HG03558 (cell line): ENCODE measurements around the gene STK39.

Experiments
- ATAC-seq: cut with Tn5 transposase; IDR thresholded peaks from one replicate; pipeline ENCODE4 v1.9.1; 2021; ENCODE audit warnings: moderate number of reproducible peaks; ENCODE audit not compliant: unreplicated experiment; ENCODE audit errors: extremely low read depth

The STK39 gene

GRCh38 chr2:168060986-168061750 is 186.2 kb downstream of the STK39 start:
- no peak for ATAC-seq

DNA sequence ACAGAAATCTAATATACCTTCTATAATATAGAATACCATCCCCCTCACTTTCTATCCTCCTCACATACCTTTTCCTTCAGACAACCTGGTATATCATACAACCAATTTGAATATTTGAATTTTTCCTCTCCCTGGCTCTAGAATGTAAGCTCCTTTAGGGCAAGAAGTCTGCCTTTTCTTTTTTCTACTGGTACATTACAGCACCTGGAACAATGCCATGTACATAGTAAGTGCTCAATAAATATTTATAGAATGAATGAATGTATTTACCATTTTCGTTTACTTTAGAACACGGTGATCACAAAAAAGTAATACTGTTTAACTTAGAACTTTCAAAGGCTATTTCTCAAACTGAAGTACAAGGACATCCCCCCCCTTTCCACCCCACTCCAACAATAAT is 187.6 kb downstream of the STK39 start:
- ATAC-seq: no peak

- ATAC-seq: no peak
These were observed 188.7 kb downstream of the STK39 start for GRCh38 chr2:168058675-168059074.

DNA sequence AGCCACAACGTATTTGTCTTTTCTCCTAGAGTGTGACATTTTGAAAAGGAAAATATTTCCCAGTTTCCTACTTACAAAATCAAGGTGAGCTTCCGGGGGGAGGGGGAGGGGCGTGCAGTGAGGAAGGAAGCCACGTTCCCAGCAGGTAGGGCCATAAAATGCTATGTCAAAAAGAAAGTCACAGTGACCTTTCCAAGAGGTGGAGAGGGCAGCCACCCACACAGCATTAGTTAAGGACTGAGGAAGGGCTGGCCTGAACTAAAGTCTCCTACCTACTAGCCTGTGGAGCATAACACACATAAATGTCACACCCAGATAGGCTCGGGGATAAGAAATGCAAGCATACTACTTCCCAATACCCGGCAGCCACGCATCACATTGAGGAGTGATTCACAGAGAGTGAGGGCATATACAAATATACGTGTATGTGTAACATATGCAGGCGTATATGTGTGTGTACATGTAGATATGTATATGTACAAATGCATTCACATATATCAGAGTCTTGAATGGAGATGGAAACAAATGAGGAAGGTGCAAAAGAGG is 191.1 kb downstream of the STK39 start:
- no peak for ATAC-seq

GRCh38 chr2:168054657-168055056 is 192.7 kb downstream of the STK39 start:
- ATAC-seq: no peak

- ATAC-seq: no peak
These were observed 193.7 kb downstream of the STK39 start for GRCh38 chr2:168053676-168054075.

GRCh38 chr2:168052773-168053172 is 194.6 kb downstream of the STK39 start:
- no peak for ATAC-seq

- ATAC-seq: no peak
These were observed 197.0 kb downstream of the STK39 start for GRCh38 chr2:168050377-168050776.

GRCh38 chr2:168049609-168050008 is 197.8 kb downstream of the STK39 start:
- ATAC-seq: no peak

DNA sequence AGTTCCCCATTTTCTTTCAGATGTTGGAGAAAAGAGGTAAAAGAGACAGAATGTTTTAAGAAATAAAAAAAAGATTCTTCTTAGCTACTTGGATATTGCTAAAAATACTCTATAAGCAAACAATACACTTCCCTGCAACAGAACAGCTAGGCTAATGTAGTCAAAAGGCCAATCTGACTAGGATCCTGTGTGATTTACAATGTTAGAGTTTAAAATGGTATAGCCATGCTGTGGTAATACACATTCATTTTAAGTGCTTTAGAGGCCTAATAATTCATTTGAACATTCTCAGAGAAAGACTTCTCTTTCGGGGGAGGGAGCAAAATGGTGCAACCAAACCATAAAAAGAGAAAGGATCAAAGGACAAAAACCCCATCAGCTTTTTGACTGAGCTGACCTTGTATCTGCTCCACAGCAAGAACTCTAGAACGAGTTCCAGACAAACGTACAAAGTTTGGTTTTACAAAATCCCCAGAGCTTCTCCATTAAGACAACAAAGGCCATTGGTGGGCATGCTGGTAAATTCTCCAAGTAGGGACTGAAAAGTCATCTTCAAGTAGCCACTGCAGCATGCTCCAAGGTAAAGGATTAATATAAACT is 200.2 kb downstream of the STK39 start:
- no peak for ATAC-seq

GRCh38 chr2:168044579-168044978 is 202.8 kb downstream of the STK39 start:
- no peak for ATAC-seq

- ATAC-seq: no peak
These were observed 203.2 kb downstream of the STK39 start for GRCh38 chr2:168044176-168044575.

- ATAC-seq: peak; percentile 98
These were observed 205.1 kb downstream of the STK39 start for GRCh38 chr2:168042127-168042824.

- no peak for ATAC-seq
These were observed 207.5 kb downstream of the STK39 start for GRCh38 chr2:168039881-168040280.

GRCh38 chr2:168037778-168038177 is 209.6 kb downstream of the STK39 start:
- no peak for ATAC-seq

GRCh38 chr2:168035458-168035857 is 211.9 kb downstream of the STK39 start:
- ATAC-seq: peak; percentile 41

- no peak for ATAC-seq
These were observed 212.8 kb downstream of the STK39 start for GRCh38 chr2:168034616-168035015.

GRCh38 chr2:168033966-168034365 is 213.4 kb downstream of the STK39 start:
- ATAC-seq: no peak

DNA sequence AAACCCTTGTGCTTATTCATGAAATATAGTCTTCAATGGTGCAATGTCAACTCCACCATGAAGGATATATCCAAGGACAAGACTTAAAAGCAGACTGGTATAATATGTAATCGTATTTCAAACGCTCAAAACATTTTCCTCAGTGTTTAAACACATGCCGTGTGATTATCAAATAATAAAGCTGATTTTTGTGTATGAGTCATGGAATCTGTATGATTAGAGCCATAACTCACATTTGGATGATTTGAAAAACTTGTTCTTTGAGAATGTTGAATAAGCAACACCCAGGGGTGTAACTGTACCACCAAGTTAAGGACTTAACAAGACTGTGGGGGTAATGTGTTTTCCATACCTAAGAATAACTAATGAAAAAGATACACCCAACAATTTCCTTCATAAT is 215.3 kb downstream of the STK39 start:
- ATAC-seq: no peak

GRCh38 chr2:168030862-168031624 is 216.4 kb downstream of the STK39 start:
- ATAC-seq: peak; percentile 88
